ENCODE results near the gene FUT7.
"Not testable (repeated sequence)": the region's sequence is repeated elsewhere in the genome, so short reads cannot be mapped to it uniquely, and the experiment has no call there.

The FUT7 gene

DNA sequence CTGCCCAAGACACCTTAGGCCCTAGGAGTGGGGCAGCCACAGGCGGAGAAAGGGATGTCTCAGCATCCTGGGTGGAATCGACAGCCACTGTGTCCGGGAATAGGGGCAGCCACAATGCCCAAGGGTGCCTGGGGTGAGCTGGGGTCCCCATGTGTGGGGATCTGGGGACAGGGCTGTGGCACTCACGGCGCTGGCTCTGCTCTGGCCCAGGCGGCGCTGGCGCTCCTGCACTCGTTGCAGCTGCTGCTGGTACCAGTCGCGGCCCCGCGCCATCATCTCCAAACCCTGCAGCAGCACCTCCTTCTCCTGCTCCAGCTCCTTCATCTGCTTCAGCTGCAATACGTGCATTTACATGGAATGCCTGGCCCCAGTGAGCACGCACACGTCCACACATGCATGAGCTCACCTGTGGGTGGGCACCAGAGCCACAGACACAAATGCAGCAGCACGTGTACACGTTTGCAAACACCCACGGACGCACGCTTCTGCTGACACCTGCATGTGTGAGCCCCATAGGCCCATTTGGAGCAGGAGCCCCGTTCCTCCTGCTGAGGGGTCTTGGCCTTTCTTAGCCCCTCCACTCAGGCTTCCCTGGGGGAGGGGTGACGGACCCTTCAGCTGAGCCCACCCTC, 33.6 kb upstream of the FUT7 start:
- DNase-seq, result no peak

DNA sequence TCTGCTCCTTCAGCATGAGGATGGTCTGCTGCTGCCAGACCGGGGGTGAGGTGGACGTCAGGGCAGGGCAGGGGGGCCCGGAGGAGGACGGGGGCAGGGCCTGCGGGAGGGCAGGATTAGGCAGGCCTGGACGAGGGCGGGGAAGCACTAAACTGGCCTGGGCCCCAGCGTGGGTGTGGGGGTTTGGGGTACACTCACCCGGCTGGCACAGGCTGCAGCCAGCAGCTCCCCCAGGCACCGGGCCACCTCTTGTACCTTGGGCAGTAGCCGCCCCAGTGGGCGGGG, 32.9 kb upstream of the FUT7 start:
- no peak for DNase-seq

DNA sequence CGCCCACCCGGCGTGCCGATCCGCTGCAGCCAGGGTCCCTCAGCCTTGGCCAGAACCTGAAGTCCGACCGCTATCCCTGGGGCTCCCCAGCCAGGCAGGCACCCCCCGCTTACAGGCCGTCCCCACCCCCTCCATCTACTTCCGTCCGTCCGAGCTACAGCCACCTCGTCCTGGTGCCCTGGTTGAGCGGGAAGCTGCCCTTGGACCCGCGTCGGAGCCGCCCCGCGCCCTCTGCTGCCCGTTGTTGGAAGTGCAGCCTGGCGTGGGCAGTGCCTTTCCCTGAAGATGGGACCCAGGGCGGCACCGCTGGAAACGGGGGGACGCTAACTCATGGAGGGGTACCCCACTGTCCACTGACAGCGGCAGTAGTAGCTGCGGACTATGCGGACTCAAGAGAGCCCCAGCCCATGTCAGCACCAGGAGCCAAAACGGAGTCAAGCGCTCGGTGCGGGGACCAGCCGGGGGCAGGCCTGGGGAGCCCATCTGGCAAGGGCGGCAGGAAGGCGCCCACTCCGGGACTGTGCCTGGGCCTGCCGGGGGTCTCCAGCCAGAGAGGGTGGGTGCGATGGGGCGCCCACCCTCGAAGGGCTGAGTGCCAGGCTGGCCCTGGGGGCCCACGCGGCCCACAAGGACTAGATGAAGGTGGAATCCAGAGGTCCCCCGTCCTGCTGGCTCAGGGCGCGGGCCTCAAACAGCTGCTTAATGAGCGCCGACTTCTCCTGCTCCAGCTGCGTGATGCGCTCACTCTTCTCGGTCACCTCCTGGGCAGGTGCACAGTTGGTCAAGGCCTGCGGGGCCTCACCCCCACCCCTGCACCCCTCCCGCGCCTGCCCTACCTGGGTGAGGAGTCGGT, 32.4 kb upstream of the FUT7 start:
- DNase-seq, result peak; percentile 76

DNA sequence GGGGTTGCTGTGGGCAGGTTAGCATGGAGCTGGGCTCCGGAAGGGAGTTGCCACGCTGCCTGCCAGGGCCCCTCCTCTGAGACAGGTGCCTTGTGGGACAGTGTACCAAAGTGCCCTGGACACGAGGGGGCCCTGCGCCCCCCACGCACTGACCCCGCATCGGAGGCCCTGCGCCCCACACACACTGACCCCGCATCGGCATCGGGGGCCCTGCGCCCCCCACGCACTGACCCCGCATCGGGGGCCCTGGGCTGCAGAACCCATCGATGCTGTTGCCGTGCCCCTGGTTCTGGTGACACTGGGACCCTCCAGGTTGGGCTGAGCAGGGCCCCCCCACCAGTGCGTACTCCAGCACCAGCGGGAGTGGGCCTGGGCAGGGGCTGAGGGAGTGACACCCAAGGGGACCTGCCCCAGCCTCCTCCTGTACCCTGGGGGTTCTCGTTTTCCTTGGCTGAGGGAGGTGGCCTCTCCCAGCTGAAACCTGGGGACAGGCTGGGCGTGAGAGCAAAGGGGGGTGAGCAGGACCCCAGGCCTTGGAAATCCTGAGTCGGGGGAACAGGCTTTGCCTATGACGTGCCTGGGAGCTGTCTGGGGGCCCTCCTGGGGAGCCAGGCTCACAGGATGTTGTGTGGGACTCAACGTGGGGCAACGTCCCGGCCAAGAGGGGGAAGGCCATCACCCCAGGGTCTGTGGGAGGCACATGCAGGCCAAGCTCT, 31.6 kb upstream of the FUT7 start:
- no peak for DNase-seq

DNA sequence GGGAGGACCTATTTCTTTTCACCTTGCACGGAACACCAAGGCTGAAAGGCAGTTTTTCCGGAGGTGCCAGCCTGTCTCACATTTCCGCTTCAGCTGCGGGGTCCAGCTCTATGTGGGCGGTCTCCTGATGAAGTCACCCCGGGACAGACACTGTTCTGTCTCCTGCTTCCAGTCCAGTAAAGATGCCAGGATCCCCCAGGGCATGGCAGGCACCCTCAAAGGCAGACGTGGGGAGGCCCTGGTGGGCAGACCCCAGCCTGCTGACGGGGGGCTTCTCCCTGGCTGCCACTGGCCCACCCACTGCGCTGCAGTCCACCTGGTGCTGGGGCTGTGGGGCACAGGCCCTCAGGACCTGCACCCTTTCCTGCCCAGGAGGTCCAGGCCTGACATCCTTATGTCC, 30.9 kb upstream of the FUT7 start:
- DNase-seq, result not testable (repeated sequence)

DNA sequence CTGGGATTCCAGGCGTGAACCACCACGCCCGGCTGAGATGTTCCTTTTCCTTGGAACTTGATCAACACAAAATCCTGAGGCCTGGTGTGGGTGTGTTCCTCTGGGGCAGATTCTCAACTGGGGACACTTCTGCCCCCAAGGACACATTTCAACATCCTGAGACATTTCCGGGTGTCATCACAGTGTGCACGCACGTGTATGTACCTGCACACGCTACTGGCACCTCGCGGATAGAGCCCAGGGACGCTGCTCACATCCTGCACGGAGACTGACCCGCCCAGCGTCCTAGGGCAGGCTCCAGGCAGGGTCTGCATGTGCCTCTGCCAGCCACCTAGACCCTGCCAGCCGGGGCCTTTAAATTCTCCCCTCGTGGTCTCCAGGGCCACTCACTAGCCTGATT, 30.5 kb upstream of the FUT7 start:
- DNase-seq, result no peak

DNA sequence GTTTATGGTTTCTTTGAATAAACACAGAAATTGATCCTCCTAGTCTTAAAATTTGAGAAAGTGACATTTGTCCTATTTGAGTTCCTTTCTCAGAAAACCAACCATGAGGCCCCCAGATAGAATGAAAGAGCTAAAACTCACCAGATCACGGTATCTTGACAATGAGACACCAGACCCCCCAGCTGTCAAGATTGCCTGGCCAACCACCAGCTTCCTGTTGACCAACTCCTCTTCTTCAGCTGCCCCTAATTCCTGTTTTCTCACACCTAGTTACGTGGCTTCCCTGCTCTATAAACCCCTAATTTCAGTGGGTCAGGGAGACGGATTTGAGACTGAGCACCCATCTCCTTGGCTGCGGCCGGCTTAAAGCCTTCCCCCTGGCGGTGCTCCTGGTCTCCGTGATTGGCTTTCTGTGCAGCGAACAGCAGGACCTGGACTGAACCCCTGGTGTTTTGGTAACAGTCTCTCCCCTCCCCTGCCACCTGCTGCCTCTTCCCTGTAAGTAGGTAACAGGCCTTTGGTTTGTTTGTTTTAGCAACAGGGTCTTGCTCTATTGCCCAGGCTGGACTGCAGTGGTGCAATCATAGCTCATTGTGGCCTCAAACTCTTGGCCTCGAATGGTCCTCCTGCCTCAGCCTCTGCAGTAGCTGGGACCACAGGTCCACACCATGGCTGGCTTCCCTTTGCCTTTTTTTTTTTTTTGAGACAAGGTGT, 26.8 kb upstream of the FUT7 start:
- no peak for DNase-seq

DNA sequence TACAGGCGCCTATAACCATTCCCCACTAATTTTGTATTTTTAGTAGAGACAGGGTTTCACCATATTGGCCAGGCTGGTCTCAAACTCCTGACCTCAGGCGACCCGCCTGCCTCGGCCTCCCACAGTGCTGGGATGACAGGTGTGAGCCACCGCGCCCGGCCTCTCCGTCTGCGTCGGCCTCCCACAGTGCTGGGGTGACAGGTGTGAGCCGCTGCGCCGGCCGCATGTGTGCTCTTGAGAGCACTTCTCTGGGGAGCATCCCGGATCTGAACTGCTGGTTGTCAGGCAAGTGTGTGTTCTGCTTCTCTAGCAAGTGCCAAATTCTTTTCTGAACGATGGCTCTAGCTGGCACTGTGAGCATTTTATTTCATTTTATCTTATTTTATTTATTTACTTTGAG, 25.7 kb upstream of the FUT7 start:
- DNase-seq, result no peak

DNA sequence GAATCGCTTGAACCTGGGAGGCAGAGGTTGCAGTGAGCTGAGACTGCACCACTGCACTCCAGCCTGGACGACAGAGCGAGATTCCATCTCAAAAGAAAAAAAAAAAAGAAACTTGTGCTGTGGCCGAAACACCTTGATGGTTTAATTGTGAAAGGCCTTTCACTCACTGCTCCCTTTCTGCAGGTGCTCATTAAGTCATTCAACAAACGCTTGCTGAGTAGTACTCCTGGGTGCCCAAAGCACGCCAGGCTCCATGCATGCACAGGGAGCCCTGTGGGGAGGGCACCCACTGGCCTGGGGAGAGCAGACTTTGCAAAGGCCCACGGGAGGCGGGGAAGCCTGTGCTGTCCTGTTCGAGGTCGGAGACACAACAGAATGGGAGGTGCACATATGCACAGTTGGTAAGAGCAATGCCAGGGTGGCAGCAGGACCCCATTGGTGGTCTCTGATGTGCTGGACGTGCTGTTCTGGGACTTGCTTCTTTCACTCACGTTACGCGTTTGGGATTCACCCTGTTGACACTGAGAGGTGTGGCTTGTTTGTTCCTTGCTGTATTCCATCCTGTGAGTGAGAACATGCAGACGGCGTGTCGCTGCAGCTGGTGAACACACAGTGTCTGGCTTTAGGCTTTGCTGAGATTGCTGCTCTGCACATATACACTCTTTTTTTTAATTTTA, 25.0 kb upstream of the FUT7 start:
- no peak for DNase-seq

DNA sequence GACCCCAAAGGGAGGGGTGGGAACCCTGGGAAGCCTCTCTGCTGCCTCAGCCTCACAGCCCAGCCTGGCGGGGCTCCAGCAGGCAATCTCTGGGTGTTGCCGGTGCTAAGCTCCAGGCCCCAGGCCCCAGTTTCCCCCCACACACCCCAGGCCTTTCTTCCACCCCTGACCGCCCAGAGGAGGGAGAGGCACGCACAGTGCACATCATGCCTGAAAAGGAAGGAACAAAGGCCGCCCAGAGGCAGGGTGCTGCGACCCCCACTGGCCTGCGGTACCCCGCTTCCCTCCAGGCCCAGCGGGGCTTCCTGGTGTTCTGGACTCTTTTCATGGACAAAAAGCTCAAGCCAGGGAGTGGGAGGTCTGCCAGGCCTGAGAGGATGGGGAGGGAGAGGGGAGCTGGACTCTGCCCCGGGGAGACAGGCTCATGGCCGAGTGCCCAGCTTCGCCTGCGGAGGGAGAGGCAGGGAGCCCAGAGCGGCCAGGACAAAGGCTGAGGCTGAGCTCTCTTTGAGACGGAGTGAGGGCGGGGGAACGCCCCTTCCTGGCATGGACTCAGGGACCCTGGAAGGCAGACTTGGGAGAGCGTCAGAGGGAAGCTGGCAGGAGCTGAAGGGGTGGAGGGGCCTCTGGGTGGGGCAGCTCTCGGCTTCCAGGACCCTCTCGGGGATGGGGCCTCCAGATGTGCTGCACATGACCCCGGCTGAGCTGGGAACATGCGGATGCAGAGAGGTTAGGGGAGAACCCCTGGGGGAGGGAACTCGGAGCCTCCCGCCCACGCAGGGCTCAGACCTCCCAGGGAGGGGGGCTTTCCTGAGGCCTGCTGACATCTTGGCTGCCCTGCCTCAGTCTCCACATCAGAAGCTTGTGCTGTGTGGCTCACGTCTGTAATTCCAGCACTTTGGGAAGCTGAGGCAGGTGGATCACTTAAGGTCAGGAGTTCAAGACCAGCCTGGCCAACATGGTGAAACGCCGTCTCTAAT, 23.8 kb upstream of the FUT7 start:
- DNase-seq, result no peak

DNA sequence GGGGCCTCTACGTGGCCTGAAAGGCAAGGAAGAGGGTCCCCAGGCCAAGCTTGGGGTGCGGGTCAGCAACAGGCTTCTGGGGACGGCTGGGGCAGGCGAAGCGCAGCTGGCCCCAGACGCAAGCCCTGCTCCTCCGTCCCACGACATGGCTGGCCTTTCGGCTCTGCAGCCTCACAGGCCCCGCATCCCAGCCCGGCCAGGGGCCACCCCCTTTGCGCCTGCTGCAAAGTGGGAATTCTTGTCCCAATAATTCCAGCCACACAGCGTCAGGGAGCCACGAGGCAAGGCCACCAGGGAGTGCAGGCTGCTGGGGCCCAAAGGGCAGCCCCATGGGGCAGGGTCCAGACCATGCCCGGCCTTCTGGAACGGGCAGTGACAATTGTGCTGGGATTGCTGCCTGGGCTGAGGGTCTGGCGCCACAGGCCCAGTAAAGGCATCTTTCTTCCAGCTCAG, 23.1 kb upstream of the FUT7 start:
- DNase-seq, result no peak

DNA sequence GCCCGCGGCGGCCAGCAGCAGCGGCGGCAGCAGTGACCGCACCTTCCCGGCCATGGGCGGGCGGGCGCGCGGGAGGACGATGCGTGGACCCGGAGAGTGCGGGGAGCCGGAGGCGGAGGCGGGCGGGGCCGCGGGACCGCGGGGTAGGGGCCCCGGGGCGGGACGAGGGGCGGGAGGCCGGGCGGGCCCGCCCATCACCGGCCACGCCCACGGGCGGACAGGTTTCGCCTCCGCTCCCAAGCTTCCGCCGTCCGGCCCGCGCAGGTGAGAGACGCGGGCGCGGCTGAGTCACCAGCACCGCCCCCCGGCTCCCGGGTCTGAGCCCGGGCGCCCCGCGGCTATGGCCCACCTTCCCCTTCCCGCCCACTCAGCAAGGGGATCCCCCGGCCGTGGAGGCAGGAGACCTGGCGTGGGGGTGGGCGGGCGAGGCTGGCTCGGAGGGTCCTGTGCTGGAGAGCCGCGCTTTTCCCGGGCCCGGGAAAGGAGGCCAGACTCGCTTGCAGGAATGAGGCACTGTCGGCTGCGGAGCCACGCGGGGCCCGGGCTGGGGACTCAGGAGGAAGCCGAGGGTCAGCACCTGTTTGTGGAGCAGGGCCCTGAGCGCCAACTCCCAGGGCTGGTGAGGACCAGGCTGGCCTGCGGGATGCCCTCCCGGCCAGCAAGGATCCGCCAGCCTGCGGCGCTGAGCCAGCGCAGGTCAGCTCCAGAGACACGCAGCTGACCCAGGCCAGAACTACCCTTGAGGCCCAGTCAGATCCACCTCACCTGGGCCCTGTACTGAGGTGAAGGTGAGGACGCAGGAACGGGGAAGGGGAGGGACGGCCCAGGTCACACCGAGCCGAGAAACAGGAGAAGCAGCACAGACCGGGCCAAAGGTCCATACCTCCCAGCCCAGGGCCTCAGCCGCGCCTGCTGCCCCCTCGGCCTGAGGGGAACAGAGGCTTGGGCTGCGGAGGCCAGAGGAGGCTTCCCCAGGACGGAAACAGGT, 22.4 kb upstream of the FUT7 start, which contains the start of gene ENTPD2:
TSS of gene ENTPD2 (minus strand) at position 118 of the 988 bp plus-strand sequence. CDS start at position 54, 64 bp downstream.
- peak; percentile 69 for DNase-seq

DNA sequence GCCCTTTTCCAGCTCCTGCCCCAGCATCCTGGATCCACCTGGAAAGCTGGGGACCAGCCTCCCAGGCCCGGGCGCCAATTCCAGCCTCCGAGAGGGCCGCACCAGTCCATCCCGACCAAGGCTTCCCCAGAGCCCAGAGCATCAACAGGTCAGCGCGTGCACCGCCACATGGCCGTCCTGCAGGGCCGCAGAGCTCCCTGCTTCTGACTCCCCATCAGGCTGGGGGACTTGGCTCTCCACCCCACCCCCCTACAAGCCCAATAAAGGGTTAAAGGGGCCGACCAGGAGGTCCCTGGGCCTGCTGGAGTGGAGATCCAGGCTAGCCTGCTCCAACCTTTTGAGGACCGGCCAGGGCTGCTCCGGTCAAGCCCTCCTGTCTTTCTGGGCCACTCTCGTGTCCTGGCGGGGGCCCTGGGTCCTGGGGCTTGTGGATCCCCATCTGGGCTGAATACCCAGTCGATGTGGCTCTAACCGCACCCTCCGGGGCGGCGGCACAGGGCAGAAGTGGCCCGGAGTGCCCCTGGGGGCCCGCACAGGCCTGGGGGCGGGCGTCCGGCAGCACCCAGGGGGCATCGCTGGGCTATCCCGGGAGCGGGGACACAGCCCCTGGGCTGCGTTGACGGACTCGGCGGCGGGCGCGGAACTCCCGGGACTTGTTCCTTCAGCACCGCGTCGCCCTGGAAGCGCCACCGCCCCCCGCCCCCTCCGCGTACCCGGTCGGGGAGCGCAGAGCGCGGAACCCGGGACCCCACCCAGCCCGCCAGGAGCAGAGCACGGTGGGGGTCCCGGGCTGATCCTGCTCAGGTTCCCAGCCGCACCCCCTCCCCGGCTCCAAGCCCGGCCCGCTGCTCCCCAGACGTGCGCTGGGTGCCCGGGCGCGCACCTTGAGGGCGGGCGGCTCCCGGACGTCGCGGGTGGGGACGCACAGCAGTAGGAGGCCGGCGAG, 21.4 kb upstream of the FUT7 start:
- DNase-seq, result no peak

DNA sequence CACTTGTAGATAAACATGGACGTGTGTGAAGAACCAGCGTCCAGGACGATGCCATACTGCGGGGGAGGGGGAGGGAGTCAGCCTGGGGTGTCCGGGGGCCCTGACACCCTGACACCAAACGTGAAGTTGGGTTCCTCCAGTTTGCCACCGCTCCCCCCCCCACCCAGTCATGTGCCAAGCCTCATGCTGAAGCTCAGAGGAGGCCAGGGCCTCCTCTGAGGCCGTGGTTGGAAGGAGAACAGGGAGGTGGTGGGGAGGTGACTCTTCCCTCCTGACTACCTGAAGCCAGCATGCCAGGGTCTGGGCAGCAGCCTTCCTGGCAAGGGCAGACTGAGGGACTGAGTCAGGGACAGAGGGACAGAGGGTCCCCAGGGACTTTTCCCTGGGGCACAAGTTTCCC, 20.4 kb upstream of the FUT7 start:
- no peak for DNase-seq

DNA sequence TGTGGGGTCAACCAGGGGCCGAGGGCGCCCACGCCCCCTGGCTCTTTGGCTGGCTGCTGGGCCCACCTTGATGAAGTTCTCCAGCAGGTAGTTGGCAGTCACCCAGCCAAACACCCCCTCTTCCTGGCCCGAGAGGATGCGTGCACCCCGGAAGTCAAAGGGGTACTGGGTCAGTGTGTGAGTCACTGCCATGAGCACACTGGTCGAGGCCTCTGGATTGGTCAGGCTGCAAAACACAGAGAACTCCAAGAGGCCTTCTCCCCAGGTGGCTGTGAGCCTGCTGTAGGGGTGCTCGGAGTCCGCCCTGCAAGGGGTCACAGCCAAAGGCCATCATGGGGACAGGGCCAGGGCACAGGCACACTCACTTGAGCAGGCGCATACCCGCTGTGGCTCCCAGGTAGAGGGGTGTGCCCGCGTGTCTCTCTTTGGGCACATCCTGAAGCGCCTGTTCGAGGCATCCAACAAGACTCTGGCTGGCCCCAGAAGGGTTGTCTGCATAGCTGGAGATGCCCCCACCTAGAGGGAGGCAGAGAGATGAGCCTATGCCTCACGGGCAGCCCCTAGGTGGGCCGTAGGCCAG, 19.3 kb upstream of the FUT7 start:
- no peak for DNase-seq

DNA sequence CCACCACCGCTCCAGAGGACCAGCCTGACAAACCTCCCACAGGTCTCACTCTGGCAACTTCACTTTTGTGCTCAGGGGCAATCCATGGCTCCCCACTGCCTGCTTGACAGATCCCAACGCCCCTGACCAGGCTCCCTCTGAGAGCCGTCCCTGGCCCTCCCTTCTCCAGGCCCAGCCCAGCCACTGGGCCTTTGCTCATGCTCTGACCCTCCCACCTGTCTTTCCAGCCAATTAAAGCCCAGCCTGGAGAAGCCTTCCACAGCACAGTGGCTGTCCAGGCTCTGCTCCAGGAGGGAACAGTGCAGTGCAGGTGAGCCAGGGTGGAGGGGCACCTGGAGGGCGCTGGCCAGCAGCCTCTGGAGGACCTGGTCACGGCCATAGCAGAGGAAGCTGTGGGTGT, 18.7 kb upstream of the FUT7 start:
- no peak for DNase-seq

DNA sequence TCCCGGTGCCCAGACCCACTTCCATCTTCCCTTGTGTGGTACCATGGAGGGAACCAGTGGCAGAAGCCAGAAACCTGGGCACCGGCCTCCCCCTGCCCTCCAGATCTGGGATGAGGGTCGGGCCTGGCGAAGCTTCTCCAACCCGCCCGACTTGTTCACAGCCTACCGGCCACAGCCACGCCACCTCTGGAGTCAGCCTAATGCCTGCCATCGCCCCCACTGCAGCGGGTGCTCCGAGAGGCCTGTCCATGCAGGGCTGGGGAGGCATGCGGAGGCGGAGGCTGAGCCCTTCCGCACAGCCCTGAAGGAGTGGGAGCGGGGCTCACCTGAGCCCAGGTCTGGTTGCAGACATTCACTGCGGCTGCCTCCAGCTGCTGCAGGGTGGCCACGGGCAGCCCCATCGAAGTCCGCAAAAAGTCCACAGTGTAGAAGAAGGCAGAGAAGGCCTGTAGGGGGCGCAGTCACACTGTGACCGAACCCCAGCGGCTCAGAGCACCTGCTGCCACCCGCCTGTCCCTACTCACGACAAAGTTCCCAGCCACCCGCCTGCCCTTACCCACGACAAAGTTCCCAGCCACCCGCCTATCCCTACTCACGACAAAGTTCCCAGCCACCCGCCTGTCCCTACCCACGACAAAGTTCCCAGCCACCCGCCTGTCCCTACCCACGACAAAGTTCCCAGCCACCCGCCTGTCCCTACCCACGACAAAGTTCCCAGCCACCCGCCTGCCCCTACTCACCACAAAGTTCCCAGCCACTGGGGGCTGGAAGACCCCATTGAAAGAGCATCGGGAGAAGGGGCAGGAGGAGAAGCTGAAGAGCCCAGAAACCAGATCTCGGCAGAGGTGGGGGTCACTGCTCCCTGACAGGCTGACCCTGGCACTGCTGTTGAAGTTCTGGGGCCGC, 17.9 kb upstream of the FUT7 start:
- DNase-seq, result peak; percentile 71
